ENCODE measurements around the gene CRB1. TPM values are rescaled to one million over a fixed set of nuclear protein-coding genes. Genes with fewer than 3 reads are reported as not detected.

The CRB1 gene
- total RNA-seq, 3 donors from 2014 or later (not counting 1 experiment from before 2014, with no cell fraction given): 0.36 to 0.83 TPM; not detected in 1

DNA sequence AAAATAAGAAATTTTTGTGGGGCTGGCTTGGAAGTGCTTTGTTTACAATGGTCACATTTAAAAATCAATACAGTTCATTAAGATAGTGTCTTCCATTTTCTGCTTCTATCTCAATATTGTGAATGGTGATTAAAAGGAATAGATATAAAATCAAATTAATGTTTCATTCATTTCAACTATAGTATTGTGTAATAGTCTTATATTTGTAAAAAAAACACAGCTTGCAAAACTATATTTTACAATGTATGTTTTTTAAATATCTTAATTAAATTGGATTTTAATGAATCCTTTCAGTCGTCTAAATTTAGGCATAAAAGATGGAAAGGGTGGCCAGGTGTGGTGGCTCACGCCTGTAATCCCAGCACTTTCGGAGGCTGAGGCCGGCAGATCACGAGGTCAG lies 63.5 kb downstream of the CRB1 start:
- Mint-ChIP-seq H3K9me3 (no peaks in the 10 kb centered on the region), H3K4me3 (no peak overlapping the region), H3K27ac (no peak overlapping the region), H3K27me3 (ENCODE audit: low read depth in 2 of 2) (peaks cover 7 to 14% of the 10 kb centered on the region in 2 donors), H3K36me3 (no peaks in the 10 kb centered on the region), H3K4me1 (no peaks in the 10 kb centered on the region)
- WGBS (ENCODE audit: insufficient coverage): 83% methylated on average over 5 of the region's 5 CpGs
- no peaks in the 10 kb centered on the region for H3K4me1 ChIP-seq (ENCODE audit: control insufficient read depth, insufficient read depth, low read length)
- TF ChIP-seq, protein P1, sequence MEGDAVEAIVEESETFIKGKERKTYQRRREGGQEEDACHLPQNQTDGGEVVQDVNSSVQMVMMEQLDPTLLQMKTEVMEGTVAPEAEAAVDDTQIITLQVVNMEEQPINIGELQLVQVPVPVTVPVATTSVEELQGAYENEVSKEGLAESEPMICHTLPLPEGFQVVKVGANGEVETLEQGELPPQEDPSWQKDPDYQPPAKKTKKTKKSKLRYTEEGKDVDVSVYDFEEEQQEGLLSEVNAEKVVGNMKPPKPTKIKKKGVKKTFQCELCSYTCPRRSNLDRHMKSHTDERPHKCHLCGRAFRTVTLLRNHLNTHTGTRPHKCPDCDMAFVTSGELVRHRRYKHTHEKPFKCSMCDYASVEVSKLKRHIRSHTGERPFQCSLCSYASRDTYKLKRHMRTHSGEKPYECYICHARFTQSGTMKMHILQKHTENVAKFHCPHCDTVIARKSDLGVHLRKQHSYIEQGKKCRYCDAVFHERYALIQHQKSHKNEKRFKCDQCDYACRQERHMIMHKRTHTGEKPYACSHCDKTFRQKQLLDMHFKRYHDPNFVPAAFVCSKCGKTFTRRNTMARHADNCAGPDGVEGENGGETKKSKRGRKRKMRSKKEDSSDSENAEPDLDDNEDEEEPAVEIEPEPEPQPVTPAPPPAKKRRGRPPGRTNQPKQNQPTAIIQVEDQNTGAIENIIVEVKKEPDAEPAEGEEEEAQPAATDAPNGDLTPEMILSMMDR (IDR thresholded peaks at IDR 0.05): no peak
- intact Hi-C loops (cut with micrococcal nuclease): no loop called here
- no peaks in the 10 kb centered on the region for H3K9me3 ChIP-seq (ENCODE audit: control insufficient read depth, insufficient read depth, low read length)
- ATAC-seq (no peak), DNase-seq (no peak)
- H3K36me3 ChIP-seq (ENCODE audit: control insufficient read depth, insufficient read depth, low read length): no peaks in the 10 kb centered on the region
- H3K27ac ChIP-seq (ENCODE audit: low read length): no peak overlapping the region
- H3K27me3 ChIP-seq (ENCODE audit: control insufficient read depth, insufficient read depth, low read length): no peaks in the 10 kb centered on the region
- H3K4me3 ChIP-seq (ENCODE audit: low read length): no peak overlapping the region

DNA sequence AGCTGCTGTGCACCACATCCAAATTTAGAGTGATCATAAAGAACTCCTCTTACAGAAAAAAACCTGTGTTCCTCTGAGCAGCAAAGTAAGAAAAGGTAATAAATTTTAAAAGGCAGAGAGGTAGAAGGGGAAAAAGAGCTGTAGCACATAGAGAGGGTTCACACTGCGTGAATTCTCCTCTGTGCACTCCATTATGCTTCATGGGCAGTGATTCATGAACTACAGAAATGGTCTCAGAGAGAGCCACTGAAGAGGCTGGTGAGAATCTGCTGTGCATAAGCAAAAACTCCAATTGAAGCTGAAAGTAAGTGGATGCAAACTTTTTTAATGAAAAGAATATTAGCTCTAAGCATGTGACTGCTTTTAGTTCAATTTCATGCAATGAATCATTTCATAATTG lies 65.0 kb downstream of the CRB1 start:
- TF ChIP-seq, protein P1 (IDR thresholded peaks at IDR 0.05): no peak
- Histone ChIP-seq H3K4me1 (ENCODE audit: control insufficient read depth, insufficient read depth, low read length) (no peaks in the 10 kb centered on the region), H3K27me3 (ENCODE audit: control insufficient read depth, insufficient read depth, low read length) (no peaks in the 10 kb centered on the region), H3K9me3 (ENCODE audit: control insufficient read depth, insufficient read depth, low read length) (no peaks in the 10 kb centered on the region), H3K36me3 (ENCODE audit: control insufficient read depth, insufficient read depth, low read length) (no peaks in the 10 kb centered on the region), H3K4me3 (ENCODE audit: low read length) (no peak overlapping the region), H3K27ac (ENCODE audit: low read length) (no peak overlapping the region)
- H3K4me3 Mint-ChIP-seq: no peak overlapping the region
- no peaks in the 10 kb centered on the region for H3K9me3 Mint-ChIP-seq
- DNase-seq: no peak
- H3K27ac Mint-ChIP-seq: no peak overlapping the region
- peaks cover 7 to 14% of the 10 kb centered on the region in 2 donors for H3K27me3 Mint-ChIP-seq (ENCODE audit: low read depth in 2 of 2)
- intact Hi-C loops (cut with micrococcal nuclease): no loop called here
- WGBS (ENCODE audit: insufficient coverage): 93% methylated on average over 1 of the region's 1 CpG
- ATAC-seq: no peak
- no peaks in the 10 kb centered on the region for H3K36me3 Mint-ChIP-seq
- H3K4me1 Mint-ChIP-seq: no peaks in the 10 kb centered on the region

DNA sequence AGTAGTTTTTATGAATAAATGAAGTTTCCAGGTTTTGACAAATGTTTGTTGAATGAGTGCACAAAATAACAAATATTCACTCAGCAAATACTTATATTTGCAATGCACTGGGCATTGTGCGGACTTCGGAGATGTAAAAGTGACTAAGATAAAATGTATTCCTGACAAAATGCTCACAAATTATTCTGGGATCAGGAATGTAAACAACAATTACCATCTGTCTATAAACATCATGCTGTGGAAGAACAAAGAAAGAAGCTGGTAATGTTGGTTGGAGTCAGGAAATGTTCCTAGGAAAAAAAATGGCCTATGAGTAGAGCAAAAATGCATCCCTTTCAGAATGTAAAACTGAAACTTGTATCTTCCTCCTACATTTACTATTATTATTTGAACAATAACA lies 68.5 kb downstream of the CRB1 start:
- Mint-ChIP-seq H3K4me1 (no peaks in the 10 kb centered on the region), H3K9me3 (no peaks in the 10 kb centered on the region), H3K27me3 (ENCODE audit: low read depth in 2 of 2) (peaks cover 0 to 12% of the 10 kb centered on the region in 2 donors), H3K4me3 (no peak overlapping the region), H3K27ac (no peak overlapping the region), H3K36me3 (no peaks in the 10 kb centered on the region)
- Histone ChIP-seq H3K27ac (ENCODE audit: low read length) (no peak overlapping the region), H3K27me3 (ENCODE audit: control insufficient read depth, insufficient read depth, low read length) (no peaks in the 10 kb centered on the region), H3K36me3 (ENCODE audit: control insufficient read depth, insufficient read depth, low read length) (no peaks in the 10 kb centered on the region), H3K4me1 (ENCODE audit: control insufficient read depth, insufficient read depth, low read length) (no peaks in the 10 kb centered on the region), H3K9me3 (ENCODE audit: control insufficient read depth, insufficient read depth, low read length) (no peaks in the 10 kb centered on the region), H3K4me3 (ENCODE audit: low read length) (no peak overlapping the region)
- no CpG with 5 or more reads among the region's 2 CpGs for whole genome bisulfite sequencing (ENCODE audit: insufficient coverage)
- intact Hi-C loops (cut with micrococcal nuclease): no loop called here
- TF ChIP-seq, protein P1 (IDR thresholded peaks at IDR 0.05): no peak
- ATAC-seq (no peak), DNase-seq (no peak)

All from natural killer cell (primary cell).